ENCODE results near the gene CAPNS2.
"Not testable (repeated sequence)": the region's sequence is repeated elsewhere in the genome, so short reads cannot be mapped to it uniquely, and the experiment has no call there.

Gene CAPNS2

DNA sequence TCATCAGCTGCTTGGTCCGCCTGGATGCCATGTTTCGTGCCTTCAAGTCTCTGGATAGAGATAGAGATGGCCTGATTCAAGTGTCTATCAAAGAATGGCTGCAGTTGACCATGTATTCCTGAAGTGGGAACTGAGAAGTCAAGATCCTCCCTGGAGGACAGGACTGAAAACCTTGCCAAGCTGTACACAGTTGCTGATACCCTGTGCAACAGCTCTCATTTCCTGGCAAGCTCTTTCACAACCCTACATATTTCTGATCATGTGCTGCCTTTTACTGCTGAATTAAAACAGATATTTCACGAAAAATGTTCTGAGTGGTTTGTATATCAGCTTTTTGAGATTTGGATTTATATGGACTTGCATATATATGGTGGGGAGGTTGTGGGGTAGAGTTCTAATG, 898 bp downstream of the CAPNS2 start:
- in situ Hi-C loops (cut with MboI; ENCODE audit: low sequenced_read_pairs), result no loop called here

DNA sequence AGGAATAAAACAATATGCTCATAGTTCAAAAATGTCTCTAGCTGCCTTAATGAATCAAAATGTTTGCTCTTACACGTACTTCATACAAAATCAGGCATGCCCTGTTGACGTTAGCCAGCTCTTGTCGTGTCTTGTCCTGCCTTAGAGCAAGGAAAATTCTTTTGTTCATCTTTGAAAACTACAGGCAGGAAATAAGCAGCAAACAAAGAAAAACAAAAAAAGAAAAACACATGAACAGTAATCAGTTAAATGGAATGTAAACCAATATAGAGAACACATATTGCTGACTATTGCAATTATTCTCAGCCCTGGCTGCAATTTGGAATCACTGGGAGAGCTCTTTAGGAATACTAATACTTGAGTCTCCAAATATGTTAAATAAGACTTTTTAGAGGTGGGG, 1.7 kb downstream of the CAPNS2 start:
- in situ Hi-C loops (cut with MboI; ENCODE audit: low sequenced_read_pairs), result no loop called here

DNA sequence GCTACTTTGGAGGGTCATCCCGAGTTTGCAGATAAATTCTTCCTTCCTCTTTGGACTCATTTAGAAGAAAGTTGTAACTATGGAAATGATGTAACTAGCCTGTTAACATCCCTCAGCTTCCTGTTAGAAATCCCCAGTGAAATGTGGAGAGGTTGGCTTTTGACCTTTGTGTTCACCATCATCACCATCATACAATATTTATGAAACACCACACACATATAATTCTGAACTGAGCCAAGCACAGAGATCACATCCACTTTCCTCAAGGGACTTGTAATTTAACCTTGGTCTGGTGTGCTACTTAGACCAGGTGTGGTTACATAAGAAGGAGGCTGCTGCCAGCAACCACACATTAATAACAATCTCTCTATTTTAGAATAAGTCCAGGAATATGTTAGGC, 2.5 kb downstream of the CAPNS2 start:
- in situ Hi-C loops (cut with MboI; ENCODE audit: low sequenced_read_pairs), result no loop called here

DNA sequence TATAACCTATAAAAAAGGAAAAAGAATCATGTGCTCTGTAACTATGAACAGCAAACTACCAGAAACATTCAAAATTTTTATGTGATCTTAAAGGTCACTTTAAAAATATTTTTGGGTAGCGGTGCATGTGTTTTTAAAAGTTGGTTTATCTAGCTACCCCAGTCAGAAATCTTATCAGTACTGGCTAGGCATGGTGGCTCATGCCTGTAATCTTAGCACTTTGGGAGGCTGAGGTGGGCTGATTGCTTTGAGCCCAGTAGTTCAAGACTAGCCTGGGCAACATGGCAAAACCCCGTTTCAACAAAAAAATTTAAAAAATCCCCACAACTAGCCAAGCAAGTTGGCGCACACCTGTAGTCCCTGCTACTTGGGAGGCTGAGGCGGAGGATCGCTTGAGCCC, 3.7 kb downstream of the CAPNS2 start:
- in situ Hi-C loops (cut with MboI; ENCODE audit: low sequenced_read_pairs), result no loop called here

DNA sequence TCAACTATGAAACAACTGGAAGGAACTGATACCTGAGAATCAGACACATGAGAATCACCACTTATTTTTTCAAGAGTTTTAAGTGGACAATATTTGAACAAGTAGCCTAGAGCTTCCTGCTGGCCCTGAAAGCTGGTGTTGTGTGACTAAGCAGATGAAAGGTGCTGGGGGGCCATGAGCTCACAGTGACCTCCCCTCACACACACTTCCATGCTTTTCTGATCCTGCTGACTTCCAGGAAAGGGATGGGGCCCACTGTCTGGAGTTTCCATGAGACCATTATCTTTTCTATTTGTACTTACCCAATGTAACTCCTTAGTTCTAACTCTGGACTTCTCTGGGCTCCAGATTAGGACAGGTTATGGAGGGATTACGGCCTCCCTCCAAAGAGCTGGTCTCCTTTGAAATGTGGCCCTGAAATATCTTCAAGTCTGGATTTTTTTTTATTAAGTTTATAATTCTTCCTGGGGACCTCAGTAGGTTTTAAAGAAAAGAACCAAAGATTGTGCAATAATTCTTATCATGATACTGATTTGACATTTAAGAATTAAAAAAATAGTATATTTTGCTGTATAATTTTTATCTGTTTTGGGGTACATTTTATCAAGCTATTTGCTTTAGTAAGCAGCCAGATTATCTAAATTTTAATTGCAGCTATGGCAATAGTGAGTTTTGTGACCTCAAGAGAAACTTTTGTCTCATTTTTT, 4.9 kb downstream of the CAPNS2 start:
- in situ Hi-C loops (cut with MboI; ENCODE audit: low sequenced_read_pairs), result no loop called here

DNA sequence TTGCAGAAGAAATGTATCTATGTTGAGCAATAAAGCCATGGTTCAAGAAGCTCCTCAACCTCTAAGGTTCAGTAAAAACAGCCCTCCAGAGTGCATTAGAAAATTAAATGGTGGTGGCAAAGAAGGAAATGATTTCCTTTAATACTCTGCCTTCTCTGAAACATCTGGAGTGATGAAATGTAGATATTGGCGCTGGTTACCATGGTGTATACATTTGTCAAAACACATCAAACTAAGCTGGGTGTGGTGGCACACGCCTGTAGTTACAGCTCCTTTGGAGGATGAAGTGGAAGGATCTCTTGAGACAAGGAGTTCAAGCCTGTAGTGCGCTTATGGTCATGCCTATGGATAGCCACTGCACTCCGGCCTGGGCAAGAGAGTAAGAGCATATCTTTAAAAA, 6.0 kb downstream of the CAPNS2 start:
- in situ Hi-C loops (cut with MboI; ENCODE audit: low sequenced_read_pairs), result no loop called here

DNA sequence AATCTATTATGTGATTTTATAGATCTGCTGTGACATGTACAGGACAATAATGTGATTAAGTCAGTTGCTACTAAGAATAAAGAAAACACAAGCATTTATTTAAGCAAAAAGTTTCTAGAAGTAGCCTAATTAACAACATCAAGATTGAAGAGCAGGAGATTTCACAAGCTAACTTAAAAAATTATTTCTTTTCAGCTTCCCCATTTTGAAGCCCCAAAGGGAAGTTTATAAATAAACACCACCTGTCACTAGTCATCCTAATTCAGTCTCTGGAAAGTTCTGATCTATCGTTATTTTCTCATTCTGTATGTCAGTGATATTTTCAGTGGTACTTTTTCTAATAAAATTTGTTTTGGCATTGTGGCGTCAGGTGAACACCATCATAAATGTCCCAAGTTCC, 8.3 kb downstream of the CAPNS2 start:
- in situ Hi-C loops (cut with MboI; ENCODE audit: low sequenced_read_pairs), result no loop called here

DNA sequence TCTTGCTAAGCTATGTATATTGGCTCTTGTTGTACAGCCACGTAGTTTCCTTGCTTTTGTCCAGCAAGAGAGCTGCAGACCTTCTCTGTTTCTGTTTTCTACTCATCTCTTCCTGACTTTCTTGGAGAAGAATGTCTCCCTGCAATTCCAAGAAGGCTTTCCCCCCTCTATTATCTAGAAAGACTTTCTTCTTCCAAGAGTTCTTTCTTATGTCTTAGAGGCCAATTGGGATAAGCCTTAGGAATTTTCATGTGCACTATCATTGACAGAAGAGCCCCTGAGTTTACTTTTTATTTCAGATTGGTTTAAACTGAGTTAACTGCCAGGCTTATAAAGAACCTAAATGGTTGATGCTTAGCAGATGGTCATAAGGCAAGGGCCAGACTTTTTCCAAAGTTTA, 9.0 kb downstream of the CAPNS2 start:
- in situ Hi-C loops (cut with MboI; ENCODE audit: low sequenced_read_pairs), result no loop called here

DNA sequence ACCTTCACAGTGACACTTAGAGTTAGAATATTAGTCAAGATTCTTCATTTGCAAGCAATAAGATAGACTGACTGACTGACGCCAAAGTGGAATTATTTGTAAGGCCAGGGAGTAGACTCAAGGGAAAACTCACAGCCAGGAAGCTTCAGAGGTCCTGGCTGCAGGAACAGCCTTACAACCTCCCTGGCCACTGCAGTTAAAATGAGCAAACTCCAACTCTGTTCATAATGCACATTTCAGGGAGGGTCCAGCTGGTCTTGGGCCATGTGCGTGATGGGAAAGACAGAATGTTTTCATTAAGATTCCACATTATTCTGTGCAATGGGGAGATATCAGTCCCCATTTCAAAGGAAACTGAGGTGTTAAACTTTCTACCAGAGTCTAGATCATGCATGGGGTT, 9.9 kb downstream of the CAPNS2 start:
- in situ Hi-C loops (cut with MboI; ENCODE audit: low sequenced_read_pairs), result no loop called here

DNA sequence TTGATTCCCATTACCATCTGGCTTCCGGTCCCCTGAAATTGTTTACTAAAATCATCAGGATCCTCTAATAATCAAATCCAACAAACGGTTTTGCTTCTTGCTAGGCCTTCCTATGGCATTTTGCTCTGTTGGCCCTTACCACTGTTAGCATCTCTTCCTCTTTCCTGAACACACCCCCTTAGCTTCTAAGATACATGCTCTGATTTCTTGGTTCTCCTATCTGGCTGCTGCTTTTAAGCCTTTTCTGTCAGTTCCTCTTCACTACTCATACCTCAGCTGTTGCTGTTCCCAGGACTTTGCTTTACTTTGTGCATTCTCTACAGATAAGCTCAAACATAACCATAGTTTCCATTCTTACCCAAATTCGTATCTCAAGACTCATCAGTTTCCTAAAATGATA, 11.4 kb downstream of the CAPNS2 start:
- in situ Hi-C loops (cut with MboI; ENCODE audit: low sequenced_read_pairs), result no loop called here

DNA sequence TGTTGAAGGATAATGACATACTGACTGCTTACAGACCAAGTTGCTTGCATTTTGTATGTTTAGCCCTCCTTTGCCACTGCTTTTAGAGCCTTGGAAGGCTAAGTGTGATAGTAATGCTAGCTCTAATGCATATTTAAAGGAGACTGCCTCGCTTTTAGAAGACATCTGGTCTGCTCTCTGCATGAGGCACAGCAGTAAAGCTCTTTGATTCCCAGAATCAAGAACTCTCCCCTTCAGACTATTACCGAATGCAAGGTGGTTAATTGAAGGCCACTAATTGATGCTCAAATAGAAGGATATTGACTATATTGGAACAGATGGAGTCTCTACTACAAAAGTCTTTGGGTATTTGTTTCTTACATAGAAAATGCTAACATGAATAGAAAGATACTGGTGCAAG, 19.1 kb downstream of the CAPNS2 start:
- in situ Hi-C loops (cut with MboI; ENCODE audit: low sequenced_read_pairs), result no loop called here

DNA sequence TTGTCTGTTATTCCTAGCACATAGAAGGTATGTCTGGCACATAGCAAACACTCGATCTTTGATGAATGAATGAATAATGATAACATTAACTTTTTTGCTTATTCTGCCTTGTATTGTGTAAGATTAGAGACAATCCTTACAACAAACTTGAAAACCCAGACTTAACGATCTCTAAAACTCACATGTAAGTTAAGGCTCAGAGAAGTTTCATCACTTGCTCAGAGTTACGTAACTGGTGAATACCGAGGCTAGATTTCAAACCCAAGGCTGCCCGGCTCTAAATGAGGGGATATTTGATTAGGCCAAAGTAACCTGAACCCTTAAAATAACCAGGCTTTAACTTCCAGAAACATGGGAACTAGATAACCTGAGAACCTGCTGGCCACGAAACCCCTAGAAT, 22.3 kb downstream of the CAPNS2 start:
- in situ Hi-C loops (cut with MboI; ENCODE audit: low sequenced_read_pairs), result no loop called here

DNA sequence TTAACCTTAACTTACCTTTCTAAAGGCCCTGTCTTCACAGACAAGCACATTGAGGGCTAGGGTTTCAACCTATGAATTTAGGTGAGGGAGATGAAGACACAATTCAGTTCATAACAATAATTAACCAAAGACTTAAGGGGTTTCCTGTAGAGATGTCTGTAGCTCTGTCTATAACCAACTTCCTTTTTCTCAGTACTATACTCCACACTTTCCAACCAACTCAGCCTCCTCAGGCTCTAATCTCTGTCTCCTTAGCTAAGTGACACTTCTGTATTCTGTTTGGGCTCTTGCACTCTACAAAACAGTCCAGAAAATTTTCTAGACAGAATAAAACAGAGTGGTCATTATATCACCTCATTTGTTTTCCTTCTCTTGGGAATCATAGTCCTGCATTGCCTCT, 25.8 kb downstream of the CAPNS2 start:
- in situ Hi-C loops (cut with MboI; ENCODE audit: low sequenced_read_pairs), result no loop called here

DNA sequence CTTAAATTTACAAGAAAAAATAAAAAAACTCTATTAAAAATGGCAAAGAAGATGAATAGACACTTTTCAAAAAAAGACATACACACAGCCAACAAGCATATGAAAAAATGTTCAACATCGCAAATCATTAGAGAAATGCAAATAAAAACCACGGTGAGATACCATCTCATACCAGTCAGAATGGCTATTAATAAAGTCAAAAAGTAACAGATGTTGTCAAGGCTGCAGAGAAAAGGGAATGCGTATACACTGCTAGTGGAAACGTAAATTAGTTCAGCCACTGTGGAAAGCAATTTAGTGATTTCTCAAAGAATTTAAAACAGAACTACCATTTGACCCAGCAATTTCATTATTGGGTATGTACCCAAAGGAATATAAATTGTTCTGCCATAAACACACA, 31.4 kb downstream of the CAPNS2 start:
- in situ Hi-C loops (cut with MboI; ENCODE audit: low sequenced_read_pairs), result no loop called here

DNA sequence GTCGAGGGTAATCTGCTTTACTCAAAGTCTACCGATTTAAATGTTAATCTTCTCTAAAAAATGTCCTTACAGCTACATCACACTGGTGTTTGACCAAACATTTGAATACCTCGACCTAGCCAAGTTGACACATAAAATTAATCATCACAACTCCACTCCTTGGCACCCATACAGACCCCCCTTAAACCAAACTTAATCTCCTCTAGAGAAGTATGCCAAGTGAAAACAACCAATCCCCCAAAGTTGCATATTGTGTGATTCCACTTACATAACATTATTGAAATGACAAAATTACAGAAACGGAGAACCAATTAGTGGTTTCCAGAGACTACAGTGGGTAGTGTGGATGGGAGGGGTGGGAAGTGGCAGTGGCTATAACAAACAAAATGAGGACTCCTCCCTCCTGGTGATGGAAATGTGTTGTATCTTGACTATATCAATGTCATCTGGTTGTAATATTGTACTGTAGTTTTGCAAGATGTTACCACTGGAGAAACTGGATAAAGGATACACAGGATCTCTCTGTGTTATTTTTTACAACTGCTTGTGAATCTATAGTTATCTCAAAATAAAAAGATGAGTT, 39.4 kb downstream of the CAPNS2 start:
- in situ Hi-C loops (cut with MboI; ENCODE audit: low sequenced_read_pairs), result no loop called here

DNA sequence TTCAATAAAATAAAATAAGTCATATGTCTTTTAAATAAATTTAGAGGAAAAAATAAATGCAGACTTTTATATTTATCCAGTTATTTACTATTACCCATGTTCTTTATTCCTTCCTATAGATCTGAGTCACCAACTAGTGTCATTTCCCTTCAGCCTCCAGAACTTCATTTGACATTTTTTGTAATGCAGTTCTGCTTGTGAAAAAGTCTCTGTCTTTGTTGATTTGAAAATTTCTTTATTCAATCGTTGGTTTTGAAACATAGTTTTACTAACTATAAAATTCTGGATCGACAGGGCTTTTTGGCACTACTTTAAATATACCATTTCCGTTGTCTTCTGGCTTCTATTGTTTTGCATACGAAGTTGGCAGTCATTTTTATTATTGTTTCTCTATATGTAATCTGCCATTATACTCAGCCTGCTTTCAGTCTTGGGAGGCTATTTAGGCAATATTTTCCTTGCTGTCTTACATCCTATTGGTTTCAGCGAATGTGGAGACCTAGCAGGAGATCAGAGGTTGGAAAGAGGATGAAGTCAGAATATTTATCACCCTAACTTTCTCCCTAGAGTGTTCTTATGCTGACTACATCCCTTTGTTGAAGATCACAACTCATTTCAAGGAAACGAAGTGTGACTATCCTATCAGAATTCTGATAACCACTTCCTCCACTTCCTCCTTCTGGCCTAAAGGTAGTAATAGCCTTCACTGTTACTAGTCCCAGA, 47.3 kb downstream of the CAPNS2 start:
- in situ Hi-C loops (cut with MboI; ENCODE audit: low sequenced_read_pairs), result no loop called here

DNA sequence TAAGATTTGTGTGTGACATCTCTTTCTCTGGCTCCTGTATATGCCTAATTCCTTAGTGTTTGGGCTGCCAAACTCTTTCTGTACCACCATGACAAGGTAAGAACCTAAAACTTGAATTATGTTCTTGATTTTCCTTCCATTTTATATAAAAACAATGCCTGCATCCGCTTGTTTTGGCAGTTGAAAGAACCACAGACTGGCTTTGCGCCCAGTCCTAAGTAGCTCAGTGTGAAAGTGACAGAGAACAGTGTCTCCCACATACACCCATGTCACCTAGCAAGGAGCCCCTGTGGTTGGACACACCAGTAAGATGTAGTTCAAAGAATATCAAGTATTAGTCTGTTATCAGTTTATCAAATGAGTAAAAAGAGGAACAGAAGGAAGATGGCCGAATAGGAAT, 48.6 kb downstream of the CAPNS2 start:
- in situ Hi-C loops (cut with MboI; ENCODE audit: low sequenced_read_pairs), result no loop called here

DNA sequence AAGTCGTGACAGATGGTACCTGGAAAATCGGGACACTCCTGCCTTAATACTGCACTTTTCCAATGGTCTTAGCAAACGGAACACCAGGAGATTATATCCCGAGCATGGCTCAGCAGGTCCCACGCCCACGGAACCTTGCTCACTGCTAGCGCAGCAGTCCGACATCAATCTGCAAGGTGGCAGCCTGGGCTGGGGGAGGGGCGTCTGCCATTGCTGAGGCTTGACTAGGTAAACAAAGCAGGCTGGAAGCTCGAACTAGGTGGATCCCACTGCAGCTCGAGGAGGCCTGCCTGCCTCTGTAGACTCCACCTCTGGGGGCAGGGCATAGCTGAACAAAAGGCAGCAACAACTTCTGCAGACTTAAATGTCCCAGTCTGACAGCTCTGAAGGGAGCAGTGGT, 49.2 kb downstream of the CAPNS2 start:
- in situ Hi-C loops (cut with MboI; ENCODE audit: low sequenced_read_pairs), result not testable (repeated sequence)
